ENCODE data around the gene ZFPM1. TPM values are rescaled to one million over a fixed set of nuclear protein-coding genes. Genes with fewer than 3 reads are reported as not detected.

ZFPM1 gene
- total and polyA plus RNA-seq, 2 of the 8 experiments (the other 6 are each of a cell fraction or from before 2014, with no cell fraction given) = 0.74 to 4.8 TPM

DNA sequence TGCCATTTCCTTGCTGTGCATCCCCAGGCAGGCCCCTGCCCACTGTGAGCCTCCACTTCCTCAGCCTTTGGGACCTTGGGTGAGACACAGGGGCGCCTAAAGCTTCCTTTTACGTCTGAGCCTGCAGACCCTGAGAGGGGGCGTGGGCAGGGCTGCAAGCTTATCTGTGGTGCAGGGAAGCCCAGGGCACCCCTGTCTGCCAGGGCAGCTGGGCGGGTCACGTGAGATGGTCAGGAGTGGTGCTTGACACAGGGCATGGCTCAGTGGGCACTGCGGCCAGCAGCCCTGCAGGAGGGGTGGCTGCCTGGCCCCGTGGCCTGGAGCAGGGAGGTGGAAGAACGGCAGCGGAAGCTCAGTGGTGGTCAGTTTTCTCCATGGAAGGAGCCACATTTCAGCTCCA, 62.3 kb downstream of the ZFPM1 start:
- H3K79me1 ChIP-seq (ENCODE audit: low read depth, low read length) = no peaks in the 10 kb centered on the region
- H2BK12ac ChIP-seq (ENCODE audit: low read depth, low read length) = no peak overlapping the region
- WGBS, 2 experiments (ENCODE audit: extremely low coverage in 1 of 2, insufficient coverage in 1 of 2, insufficient read length in 1 of 2, insufficient replicate concordance in 2 of 2, low coverage in 1 of 2, low lambda C conversion rate in 2 of 2, missing lambda C conversion rate in 1 of 2) = 92% methylated on average over 9 of the region's 9 CpGs; no CpG with 5 or more reads in 1 of the 2 experiments
- H2AK5ac ChIP-seq (ENCODE audit: low read depth, low read length) = no peak overlapping the region
- ChIA-PET POLR2A (ENCODE audit: partially characterized antibody) (interaction anchor here (0.9 to 1.6 kb wide), 3 partner anchors 16 to 22 kb away, joined by 3 to 4 read pairs (median 3); no protein-coding TSS in a partner anchor), CTCF (ENCODE audit: partially characterized antibody) (interaction anchor here (1.0 to 1.9 kb wide), 5 partner anchors 11 to 46 kb away, joined by 3 to 4 read pairs (median 3); no protein-coding TSS in a partner anchor)
- H3K56ac ChIP-seq (replicated peaks; ENCODE audit: insufficient read length, low read depth, low read length) = no peak overlapping the region
- H2BK5ac ChIP-seq (ENCODE audit: low read depth, low read length) = no peak overlapping the region
- H4K20me1 ChIP-seq (replicated peaks in 1 of 2; ENCODE audit: control insufficient read depth in 1 of 2, insufficient read depth in 2 of 2, low read length in 2 of 2) = peaks cover 0 to 7% of the 10 kb centered on the region in 2 experiments
- H3K9me3 ChIP-seq (ENCODE audit: insufficient read depth in 2 of 2, low read depth in 1 of 2, low read length in 1 of 2) = no peaks in the 10 kb centered on the region
- no peak overlapping the region for H3K4me2 ChIP-seq (ENCODE audit: insufficient read depth in 1 of 2, low read depth in 2 of 2, low read length in 2 of 2)
- H4K91ac ChIP-seq (replicated peaks; ENCODE audit: insufficient read length, low read length) = no peak overlapping the region
- H3K27ac ChIP-seq (ENCODE audit: low read depth, low read length) = no peak overlapping the region
- H3K79me2 ChIP-seq (ENCODE audit: control insufficient read depth in 1 of 2, insufficient read depth in 2 of 2, low read length in 2 of 2) = no peaks in the 10 kb centered on the region
- H2BK15ac ChIP-seq (ENCODE audit: low read length) = no peak overlapping the region
- H3K27me3 ChIP-seq (replicated peaks in 1 of 4; ENCODE audit: control insufficient read depth in 3 of 4, extremely low read depth in 1 of 4, insufficient read depth in 3 of 4, low read length in 3 of 4) = no peaks in the 10 kb centered on the region
- FAIRE-seq (no peak), DNase-seq (ENCODE audit: low read depth in 1 of 2, low spot score in 2 of 2) (no peak)
- H3K23ac ChIP-seq (ENCODE audit: insufficient read length) = no peak overlapping the region
- H2BK120ac ChIP-seq (replicated peaks; ENCODE audit: low read depth, low read length) = no peak overlapping the region
- H4K8ac ChIP-seq (ENCODE audit: extremely low read depth, insufficient read depth, low read length) = no peak overlapping the region
- no peak overlapping the region for H3K18ac ChIP-seq (ENCODE audit: extremely low read depth, low read length)
- no peak overlapping the region for H3K14ac ChIP-seq (ENCODE audit: insufficient read length)
- peaks cover 28% of the 10 kb centered on the region; the same call in 1 of the 2 replicates for H3K23me2 ChIP-seq (ENCODE audit: low read depth, low read length)
- H2BK20ac ChIP-seq (ENCODE audit: low read length) = no peak overlapping the region
- H3K36me3 ChIP-seq (ENCODE audit: control insufficient read depth in 2 of 4, insufficient read depth in 4 of 4, low read length in 3 of 4) = no peaks in the 10 kb centered on the region
- no peak overlapping the region for H3K4ac ChIP-seq (replicated peaks; ENCODE audit: insufficient read length, low read depth, low read length)
- H3K4me3 ChIP-seq (ENCODE audit: extremely low read depth in 1 of 4, insufficient read depth in 2 of 4, low read depth in 3 of 4, low read length in 4 of 4) = no peak overlapping the region
- H2AFZ ChIP-seq (ENCODE audit: low read length) = no peak overlapping the region
- H4K5ac ChIP-seq (ENCODE audit: insufficient read length, low read depth, low read length) = no peak overlapping the region
- no peaks in the 10 kb centered on the region; a peak in 1 of 7 replicates for H3K4me1 ChIP-seq (replicated peaks in 1 of 4; ENCODE audit: control insufficient read depth in 3 of 4, insufficient read depth in 4 of 4, low read length in 3 of 4)
- no peak overlapping the region for H3K9ac ChIP-seq (replicated peaks in 1 of 4; ENCODE audit: extremely low read depth in 1 of 4, low read depth in 3 of 4, low read length in 3 of 4)
- no peak for TF ChIP-seq TAF7 (optimal IDR thresholded peaks at IDR 0.05; ENCODE audit: borderline replicate concordance, low read depth, low read length)
- TF ChIP-seq CHD1 (IDR thresholded peaks at IDR 0.05; ENCODE audit: low read depth, low read length) = no peak
